Measurements from ENCODE around the gene CLEC18B.
"Not testable (repeated sequence)": the region's sequence is repeated elsewhere in the genome, so short reads cannot be mapped to it uniquely, and the experiment has no call there.

CLEC18B gene

GRCh38 chr16:74420612-74421481 lies at the start of gene CLEC18B:
Gene CLEC18B, minus strand, starts transcription at chr16:74421478. Its CDS starts 208 bp downstream, at chr16:74421270.
- not testable (repeated sequence) for H3K4me3 ChIP-seq (ENCODE audit: low read depth, low read length); DNase-seq (ENCODE audit: low read depth)

GRCh38 chr16:74469946-74470478 lies 48.7 kb upstream of the CLEC18B start:
- TF ChIP-seq POLR2A (IDR thresholded peaks at IDR 0.05; ENCODE audit: extremely low read depth, insufficient read length) (no peak), MAX (IDR thresholded peaks at IDR 0.05; ENCODE audit: low read depth, low read length) (no peak), MYC (IDR thresholded peaks at IDR 0.05; ENCODE audit: low read depth, low read length) (no peak)
- TF ChIP-seq, protein P1, sequence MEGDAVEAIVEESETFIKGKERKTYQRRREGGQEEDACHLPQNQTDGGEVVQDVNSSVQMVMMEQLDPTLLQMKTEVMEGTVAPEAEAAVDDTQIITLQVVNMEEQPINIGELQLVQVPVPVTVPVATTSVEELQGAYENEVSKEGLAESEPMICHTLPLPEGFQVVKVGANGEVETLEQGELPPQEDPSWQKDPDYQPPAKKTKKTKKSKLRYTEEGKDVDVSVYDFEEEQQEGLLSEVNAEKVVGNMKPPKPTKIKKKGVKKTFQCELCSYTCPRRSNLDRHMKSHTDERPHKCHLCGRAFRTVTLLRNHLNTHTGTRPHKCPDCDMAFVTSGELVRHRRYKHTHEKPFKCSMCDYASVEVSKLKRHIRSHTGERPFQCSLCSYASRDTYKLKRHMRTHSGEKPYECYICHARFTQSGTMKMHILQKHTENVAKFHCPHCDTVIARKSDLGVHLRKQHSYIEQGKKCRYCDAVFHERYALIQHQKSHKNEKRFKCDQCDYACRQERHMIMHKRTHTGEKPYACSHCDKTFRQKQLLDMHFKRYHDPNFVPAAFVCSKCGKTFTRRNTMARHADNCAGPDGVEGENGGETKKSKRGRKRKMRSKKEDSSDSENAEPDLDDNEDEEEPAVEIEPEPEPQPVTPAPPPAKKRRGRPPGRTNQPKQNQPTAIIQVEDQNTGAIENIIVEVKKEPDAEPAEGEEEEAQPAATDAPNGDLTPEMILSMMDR (IDR thresholded peaks at IDR 0.05; ENCODE audit: low read depth, low read length), result no peak
- H3K4me3 ChIP-seq (ENCODE audit: low read depth, low read length), result no peak overlapping the region
- DNase-seq (ENCODE audit: low read depth), result no peak

DNA sequence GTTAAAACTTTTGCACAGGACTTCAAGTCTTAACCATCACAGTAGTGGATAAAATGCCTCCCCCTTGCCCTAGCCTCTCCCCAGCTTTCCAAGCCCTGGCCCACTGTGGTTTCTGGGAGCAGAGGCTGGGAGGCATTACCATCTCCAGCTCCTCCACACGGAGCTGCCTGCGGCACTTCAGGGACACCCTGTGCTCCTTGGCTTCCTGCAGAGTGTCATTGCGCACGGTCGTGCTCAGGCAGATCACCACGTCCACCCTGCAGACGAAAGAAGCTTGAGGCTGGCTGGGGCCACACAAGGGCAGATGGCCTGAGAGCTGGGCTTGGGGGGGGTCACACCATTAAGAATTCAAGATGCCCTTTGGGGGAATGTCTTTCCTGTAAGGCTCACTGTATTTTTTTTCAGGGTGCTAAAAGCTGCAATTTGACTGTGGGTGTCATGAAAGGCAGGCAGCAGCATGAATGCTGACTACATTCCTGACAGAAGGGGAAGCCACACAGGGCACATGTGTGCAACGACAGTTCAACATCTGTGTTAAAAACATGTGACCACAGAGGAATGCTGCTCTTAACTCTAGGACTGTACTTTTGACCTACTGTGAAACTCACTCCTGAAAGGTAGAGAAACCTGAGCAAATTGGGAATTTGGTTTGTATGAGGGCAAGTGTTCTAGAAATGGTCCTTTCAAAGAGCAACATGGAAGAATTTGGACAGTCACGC lies 47.7 kb upstream of the CLEC18B start:
- no peak for TF ChIP-seq POLR2A (IDR thresholded peaks at IDR 0.05; ENCODE audit: extremely low read depth, insufficient read length)
- no peak for TF ChIP-seq MYC (IDR thresholded peaks at IDR 0.05; ENCODE audit: low read depth, low read length)
- no peak for TF ChIP-seq MAX (IDR thresholded peaks at IDR 0.05; ENCODE audit: low read depth, low read length)
- TF ChIP-seq, protein P1 (IDR thresholded peaks at IDR 0.05; ENCODE audit: low read depth, low read length), result no peak
- no peak for DNase-seq (ENCODE audit: low read depth)
- H3K4me3 ChIP-seq (ENCODE audit: low read depth, low read length), result no peak overlapping the region

DNA sequence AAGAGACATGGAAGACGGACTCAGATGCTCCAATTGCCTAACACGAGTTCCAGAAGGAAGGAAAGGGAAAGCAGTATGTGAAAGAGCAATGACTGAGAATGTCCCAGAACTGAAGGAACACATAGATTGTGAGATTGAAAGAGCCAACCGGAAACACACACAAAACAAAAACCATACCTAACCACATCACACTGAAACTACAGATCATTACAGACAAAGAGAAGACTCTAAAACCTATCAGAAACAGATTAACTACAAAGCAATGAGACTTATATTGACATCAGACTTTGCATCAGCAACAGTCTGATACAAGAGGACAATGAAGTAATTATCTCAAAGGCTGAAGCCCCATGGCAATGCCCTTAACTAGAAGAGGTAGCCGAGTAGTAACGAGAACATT lies 45.6 kb upstream of the CLEC18B start:
- TF ChIP-seq, protein P1 (IDR thresholded peaks at IDR 0.05; ENCODE audit: low read depth, low read length), result no peak
- TF ChIP-seq POLR2A (IDR thresholded peaks at IDR 0.05; ENCODE audit: extremely low read depth, insufficient read length), result no peak
- TF ChIP-seq MAX (IDR thresholded peaks at IDR 0.05; ENCODE audit: low read depth, low read length), result no peak
- TF ChIP-seq MYC (IDR thresholded peaks at IDR 0.05; ENCODE audit: low read depth, low read length), result no peak
- no peak for DNase-seq (ENCODE audit: low read depth)

DNA sequence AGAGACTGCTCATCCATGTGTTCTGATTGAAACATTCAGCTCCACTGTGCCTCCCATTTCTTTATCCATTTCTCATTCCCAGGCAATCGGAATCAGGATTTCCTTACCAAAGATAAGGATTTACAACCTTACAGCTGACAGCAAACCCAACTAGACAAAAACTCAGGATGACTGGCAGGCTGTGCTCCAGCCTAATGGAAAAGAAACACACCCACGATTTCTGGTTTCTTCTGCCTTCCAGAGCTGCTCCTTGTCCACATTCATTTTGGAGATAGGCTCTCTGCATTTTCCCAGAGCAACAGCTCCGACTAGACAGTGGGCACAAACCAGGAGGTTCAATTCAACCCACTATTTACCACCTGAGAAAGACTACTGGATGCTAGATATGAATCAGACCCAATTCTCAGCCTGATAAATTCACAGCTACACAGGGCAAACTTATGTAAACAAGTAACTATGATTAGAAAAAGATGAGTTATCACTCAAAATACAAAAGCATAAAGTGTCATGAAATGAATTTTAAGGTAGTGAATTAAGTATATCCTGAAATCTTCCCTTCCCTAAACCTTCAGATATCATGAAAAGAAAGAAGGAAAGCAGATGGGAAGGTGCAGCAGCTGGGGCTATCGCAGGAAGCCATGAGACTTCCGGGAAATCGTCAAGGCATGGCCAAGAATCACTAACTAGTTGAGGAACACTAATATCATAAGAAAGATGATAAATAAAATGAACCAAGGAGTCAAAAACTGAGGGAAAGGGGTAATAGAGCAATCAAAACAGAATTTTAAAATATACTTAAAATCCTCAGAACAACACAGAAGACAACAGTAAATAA lies 44.8 kb upstream of the CLEC18B start:
- no peak overlapping the region for H3K4me3 ChIP-seq (ENCODE audit: low read depth, low read length)
- no peak for DNase-seq (ENCODE audit: low read depth)
- TF ChIP-seq MYC (IDR thresholded peaks at IDR 0.05; ENCODE audit: low read depth, low read length) (no peak), MAX (IDR thresholded peaks at IDR 0.05; ENCODE audit: low read depth, low read length) (no peak), POLR2A (IDR thresholded peaks at IDR 0.05; ENCODE audit: extremely low read depth, insufficient read length) (no peak)
- TF ChIP-seq, protein P1 (IDR thresholded peaks at IDR 0.05; ENCODE audit: low read depth, low read length), result no peak

More for the DNA sequence above, 45.6 kb upstream of the CLEC18B start:
- no peak overlapping the region for H3K4me3 ChIP-seq (ENCODE audit: low read depth, low read length)

Data from NB4 (cell line).